ACHN (cell line): ENCODE data around the gene FLAD1.
"Not testable (repeated sequence)": the region's sequence is repeated elsewhere in the genome, so short reads cannot be mapped to it uniquely, and the experiment has no call there.

Experiments
- DNase-seq: peaks from one replicate; pipeline ENCODE4 v3.0.0-alpha.2; 2015
- in situ Hi-C: cut with HindIII; loops from 2 replicates; pipeline ENCODE4 v1.10.0; 2017; ENCODE audit warnings: low sequenced_read_pairs, low pct_ligation_motif_present, low pct_unique_long_range_greater_than_20kb

The FLAD1 gene

GRCh38 chr1:154963643-154964042, 19.5 kb upstream of the FLAD1 start:
- in situ Hi-C loops = no loop called here
- no peak for DNase-seq

- in situ Hi-C loops = no loop called here
- DNase-seq = no peak
Observed at GRCh38 chr1:154964359-154964758, 18.8 kb upstream of the FLAD1 start.

GRCh38 chr1:154966111-154966510, 17.0 kb upstream of the FLAD1 start:
- in situ Hi-C loops = no loop called here
- no peak for DNase-seq

- in situ Hi-C loops = no loop called here
- no peak for DNase-seq
Observed at GRCh38 chr1:154967331-154967950, 15.7 kb upstream of the FLAD1 start.

GRCh38 chr1:154968731-154969130, 14.4 kb upstream of the FLAD1 start:
- no peak for DNase-seq
- in situ Hi-C loops = no loop called here

- in situ Hi-C loops = no loop called here
Observed at GRCh38 chr1:154969246-154969645, 13.9 kb upstream of the FLAD1 start.

GRCh38 chr1:154969860-154970452, 13.2 kb upstream of the FLAD1 start:
- in situ Hi-C loops = no loop called here
- DNase-seq = no peak

More at GRCh38 chr1:154969246-154969645, 13.9 kb upstream of the FLAD1 start:
- no peak for DNase-seq

- DNase-seq = peak; percentile 97
- in situ Hi-C loops = no loop called here
Observed at GRCh38 chr1:154970631-154971340, 12.4 kb upstream of the FLAD1 start, which contains the start of gene SHC1. Gene SHC1, minus strand, starts transcription at chr1:154970747. Its CDS starts 221 bp downstream, at chr1:154970526.

GRCh38 chr1:154971341-154971998, 11.7 kb upstream of the FLAD1 start:
- no peak for DNase-seq
- in situ Hi-C loops = no loop called here

- in situ Hi-C loops = no loop called here
- no peak for DNase-seq
Observed at GRCh38 chr1:154972213-154972516, 11.0 kb upstream of the FLAD1 start.

- peak; percentile 99 for DNase-seq
- in situ Hi-C loops = no loop called here
Observed at GRCh38 chr1:154972517-154973343, 10.4 kb upstream of the FLAD1 start.

GRCh38 chr1:154973344-154974101, 9.6 kb upstream of the FLAD1 start:
- in situ Hi-C loops = no loop called here
- DNase-seq = peak; percentile 99

- peak; percentile 100 for DNase-seq
- in situ Hi-C loops = no loop called here
Observed at GRCh38 chr1:154974102-154974807, 8.9 kb upstream of the FLAD1 start, which contains the start of gene CKS1B. Gene CKS1B, plus strand, starts transcription at chr1:154974681. Its CDS starts 65 bp downstream, at chr1:154974746.

- in situ Hi-C loops = no loop called here
- peak; percentile 97 for DNase-seq
Observed at GRCh38 chr1:154974808-154975408, 8.2 kb upstream of the FLAD1 start.

- in situ Hi-C loops = no loop called here
- peak; percentile 75 for DNase-seq
Observed at GRCh38 chr1:154975409-154976059, 7.6 kb upstream of the FLAD1 start.

GRCh38 chr1:154977762-154978161, 5.4 kb upstream of the FLAD1 start:
- DNase-seq, in situ Hi-C loops: not testable (repeated sequence)
